PFSK-1 (cell line): ENCODE results near the gene NOP14.

Source experiments
- FOXP2 ChIP-seq: optimal IDR thresholded peaks from 2 replicates; pipeline ENCODE3; 2011; ENCODE audit warnings: borderline replicate concordance, control low read depth, inconsistent platforms; ENCODE audit not compliant: insufficient read depth; ENCODE audit errors: extremely low read length, extremely low read depth
- POLR2AphosphoS5 ChIP-seq: IDR thresholded peaks from 2 replicates; pipeline ENCODE4 v1.6.1; 2012; ENCODE audit warnings: low read depth, mild to moderate bottlenecking, control low read depth, low read length, moderate library complexity
- SIN3A ChIP-seq: IDR thresholded peaks from 2 replicates; pipeline ENCODE4 v1.6.1; 2012; ENCODE audit warnings: mild to moderate bottlenecking, low read length, moderate library complexity, borderline replicate concordance; ENCODE audit not compliant: insufficient read depth
- TAF1 ChIP-seq: IDR thresholded peaks from 2 replicates; pipeline ENCODE4 v1.6.1; 2012; ENCODE audit warnings: low read length, control low read depth, borderline replicate concordance; ENCODE audit not compliant: insufficient read depth
- TF ChIP-seq, protein P1 (sequence below), 2 experiments: IDR thresholded peaks; 2 replicates each; pipeline versions ENCODE4 v1.6.1 to v1.8.0; 2011 to 2012; ENCODE audit warnings: low read depth in 2 of 2, low read length in 2 of 2, control low read depth in 1 of 2, inconsistent platforms in 1 of 2, mild to moderate bottlenecking in 1 of 2, moderate library complexity in 1 of 2; ENCODE audit not compliant: insufficient read depth in 1 of 2

NOP14 gene

DNA sequence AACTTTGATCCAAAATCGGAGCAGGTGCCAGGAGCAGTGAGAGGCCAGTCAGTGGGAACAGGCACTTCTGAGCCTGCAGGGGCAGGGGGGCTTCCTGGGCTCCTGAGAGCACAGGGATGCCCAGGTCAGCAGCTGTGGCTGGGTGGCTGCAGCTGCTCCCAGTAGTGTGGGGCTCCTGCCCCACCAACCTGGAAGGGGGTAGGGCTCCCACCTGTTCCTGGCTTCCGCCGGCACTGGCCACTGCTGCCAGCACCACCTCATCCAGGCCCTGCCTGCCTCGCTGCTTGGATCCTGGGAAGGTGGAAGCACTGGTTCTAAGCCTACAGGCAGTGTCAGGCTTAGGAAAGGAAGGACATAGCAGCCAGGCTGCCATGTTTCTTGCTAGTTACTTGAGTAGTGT lies 18.8 kb upstream of the NOP14 start:
- TF ChIP-seq, protein P1, sequence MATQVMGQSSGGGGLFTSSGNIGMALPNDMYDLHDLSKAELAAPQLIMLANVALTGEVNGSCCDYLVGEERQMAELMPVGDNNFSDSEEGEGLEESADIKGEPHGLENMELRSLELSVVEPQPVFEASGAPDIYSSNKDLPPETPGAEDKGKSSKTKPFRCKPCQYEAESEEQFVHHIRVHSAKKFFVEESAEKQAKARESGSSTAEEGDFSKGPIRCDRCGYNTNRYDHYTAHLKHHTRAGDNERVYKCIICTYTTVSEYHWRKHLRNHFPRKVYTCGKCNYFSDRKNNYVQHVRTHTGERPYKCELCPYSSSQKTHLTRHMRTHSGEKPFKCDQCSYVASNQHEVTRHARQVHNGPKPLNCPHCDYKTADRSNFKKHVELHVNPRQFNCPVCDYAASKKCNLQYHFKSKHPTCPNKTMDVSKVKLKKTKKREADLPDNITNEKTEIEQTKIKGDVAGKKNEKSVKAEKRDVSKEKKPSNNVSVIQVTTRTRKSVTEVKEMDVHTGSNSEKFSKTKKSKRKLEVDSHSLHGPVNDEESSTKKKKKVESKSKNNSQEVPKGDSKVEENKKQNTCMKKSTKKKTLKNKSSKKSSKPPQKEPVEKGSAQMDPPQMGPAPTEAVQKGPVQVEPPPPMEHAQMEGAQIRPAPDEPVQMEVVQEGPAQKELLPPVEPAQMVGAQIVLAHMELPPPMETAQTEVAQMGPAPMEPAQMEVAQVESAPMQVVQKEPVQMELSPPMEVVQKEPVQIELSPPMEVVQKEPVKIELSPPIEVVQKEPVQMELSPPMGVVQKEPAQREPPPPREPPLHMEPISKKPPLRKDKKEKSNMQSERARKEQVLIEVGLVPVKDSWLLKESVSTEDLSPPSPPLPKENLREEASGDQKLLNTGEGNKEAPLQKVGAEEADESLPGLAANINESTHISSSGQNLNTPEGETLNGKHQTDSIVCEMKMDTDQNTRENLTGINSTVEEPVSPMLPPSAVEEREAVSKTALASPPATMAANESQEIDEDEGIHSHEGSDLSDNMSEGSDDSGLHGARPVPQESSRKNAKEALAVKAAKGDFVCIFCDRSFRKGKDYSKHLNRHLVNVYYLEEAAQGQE (IDR thresholded peaks at IDR 0.05; ENCODE audit: insufficient read depth in 1 of 2, low read depth in 2 of 2, low read length in 2 of 2): no peak
- TF ChIP-seq POLR2AphosphoS5 (no peak), SIN3A (no peak), TAF1 (no peak), FOXP2 (no peak)

DNA sequence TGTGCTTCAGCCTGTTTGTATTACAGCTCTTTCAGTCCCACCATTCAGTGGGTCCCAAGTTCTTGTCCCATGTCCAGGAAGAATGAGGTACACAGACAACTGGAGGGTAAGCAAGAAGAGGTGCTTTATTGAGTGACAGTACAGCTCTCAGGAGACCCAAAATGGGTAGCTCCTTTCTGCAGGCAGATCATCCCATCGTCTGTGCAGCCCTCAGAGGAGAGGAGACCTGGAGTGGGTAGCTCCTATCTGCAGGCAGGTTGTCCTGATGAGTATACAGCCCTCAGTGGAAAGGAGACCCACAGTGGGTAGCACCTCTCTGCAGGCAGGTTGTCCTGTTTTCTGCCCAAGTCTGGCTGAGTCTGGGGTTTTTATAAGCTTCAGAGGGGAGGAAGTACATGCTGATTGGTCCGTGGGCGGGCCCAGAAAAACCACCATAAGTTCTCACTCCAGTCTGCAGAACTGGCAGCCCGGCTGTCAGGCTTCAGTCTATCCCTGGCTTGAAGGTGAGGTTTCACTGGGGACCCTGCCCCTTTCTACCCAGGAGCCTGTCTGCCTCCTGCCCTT lies 18.1 kb upstream of the NOP14 start:
- TF ChIP-seq SIN3A: no peak
- TF ChIP-seq, protein P1 (IDR thresholded peaks at IDR 0.05; ENCODE audit: insufficient read depth in 1 of 2, low read depth in 2 of 2, low read length in 2 of 2): no peak
- no peak for TF ChIP-seq TAF1
- no peak for TF ChIP-seq FOXP2
- TF ChIP-seq POLR2AphosphoS5: no peak

DNA sequence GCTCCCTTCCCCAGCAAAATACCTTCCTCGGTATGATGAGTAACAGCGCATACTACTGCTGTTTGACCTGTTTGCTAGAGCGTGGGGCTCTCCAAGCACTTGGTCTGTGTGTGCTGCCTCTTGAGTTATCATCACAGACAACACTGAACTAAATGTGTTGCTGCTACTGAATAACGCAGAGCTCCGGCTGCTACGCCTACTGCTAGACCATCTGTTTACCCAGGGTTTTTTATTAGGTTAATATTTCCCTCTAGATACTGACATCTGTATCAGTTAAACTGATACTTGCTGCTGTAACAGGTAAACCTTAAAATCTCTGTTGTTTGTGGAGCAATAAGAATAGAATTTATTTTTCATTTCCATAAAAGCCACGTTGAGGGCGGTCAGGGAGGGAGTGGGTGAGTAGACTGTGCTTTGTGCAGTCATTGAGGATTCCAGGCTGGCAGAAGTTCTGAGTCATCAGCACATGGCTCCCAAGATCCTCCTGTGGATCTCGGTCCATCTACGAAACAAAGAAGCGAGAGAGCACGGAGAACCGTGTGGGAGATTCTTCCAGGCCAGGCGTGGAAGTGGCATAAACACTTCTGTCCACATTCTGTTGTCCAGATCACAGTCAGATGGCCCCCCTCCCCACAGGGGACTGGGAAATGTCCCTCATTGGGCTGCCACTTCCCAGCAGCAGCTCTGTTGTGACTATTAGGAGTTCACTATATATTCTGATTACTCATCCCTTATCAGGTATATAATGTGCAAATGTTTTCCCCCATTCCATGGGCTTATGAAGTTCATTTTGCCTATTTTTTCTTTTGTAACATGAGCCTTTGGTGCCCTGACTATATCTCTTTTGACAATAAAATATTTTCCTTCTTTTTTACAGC lies 14.2 kb upstream of the NOP14 start:
- TF ChIP-seq TAF1: no peak
- no peak for TF ChIP-seq POLR2AphosphoS5

DNA sequence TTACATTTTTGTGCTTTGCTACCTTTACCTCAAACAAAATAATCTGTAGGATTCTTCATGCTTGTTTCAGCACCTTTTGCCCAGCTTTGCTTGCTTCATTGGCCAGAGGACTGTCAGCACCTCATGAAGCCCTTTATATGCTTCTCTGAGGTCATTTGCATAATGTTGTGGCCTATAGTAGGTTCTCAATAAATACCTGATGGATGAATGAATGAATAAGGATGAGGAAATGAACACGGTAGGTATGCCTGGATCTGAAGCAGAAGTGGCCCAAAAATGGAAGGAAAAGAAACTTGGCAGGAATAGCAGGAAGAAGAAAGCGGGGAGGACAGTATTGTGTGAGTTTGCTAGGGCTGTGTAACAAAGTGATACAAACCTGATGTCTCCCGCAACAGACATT lies 8.1 kb upstream of the NOP14 start:
- TF ChIP-seq TAF1: no peak

DNA sequence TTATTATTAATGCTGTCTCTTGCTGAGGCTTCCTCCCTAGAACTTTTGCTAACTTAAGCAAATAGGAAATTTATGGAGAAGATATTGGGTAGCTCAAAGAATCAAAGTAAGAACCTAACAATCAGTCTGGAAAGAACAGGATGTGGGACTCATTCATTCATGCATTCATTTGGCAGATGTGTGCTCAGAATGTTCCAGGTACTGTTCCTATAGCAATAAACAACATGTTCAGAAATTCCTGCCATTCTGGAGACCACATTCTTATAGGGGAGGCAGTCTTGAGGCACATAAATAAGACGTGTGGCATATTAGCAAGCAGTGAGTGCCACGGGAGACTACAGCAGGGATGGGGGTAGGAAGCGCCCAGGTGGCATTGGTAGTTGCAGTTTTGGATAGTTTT lies 5.2 kb upstream of the NOP14 start:
- no peak for TF ChIP-seq TAF1
- TF ChIP-seq FOXP2: no peak
- TF ChIP-seq POLR2AphosphoS5: no peak
- no peak for TF ChIP-seq SIN3A
- TF ChIP-seq, protein P1 (IDR thresholded peaks at IDR 0.05; ENCODE audit: insufficient read depth in 1 of 2, low read depth in 2 of 2, low read length in 2 of 2): no peak

DNA sequence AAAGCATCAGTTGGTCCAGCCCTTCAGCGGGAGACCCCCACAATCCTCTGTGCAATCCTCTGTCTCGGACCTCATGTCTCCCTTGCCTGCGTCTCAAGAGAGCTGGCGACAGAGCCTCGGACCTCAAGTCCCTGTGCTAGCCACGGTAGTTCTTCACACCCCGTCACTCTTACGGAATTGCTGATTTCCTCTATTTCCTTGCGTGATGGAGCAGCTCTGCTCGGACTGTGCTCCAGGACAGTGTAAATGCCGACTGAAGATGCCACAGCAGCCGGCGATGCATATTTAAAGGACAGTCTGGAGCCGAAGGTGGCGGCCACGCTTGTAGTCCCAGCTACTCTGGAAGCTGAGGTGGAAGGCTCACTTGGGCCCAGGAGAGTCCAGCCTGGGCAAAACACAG lies 2.1 kb upstream of the NOP14 start:
- TF ChIP-seq FOXP2: no peak
- TF ChIP-seq, protein P1 (IDR thresholded peaks at IDR 0.05; ENCODE audit: insufficient read depth in 1 of 2, low read depth in 2 of 2, low read length in 2 of 2): no peak
- no peak for TF ChIP-seq POLR2AphosphoS5
- TF ChIP-seq SIN3A: no peak
